ENCODE results near the gene ARHGAP12. TPM values are rescaled to one million over a fixed set of nuclear protein-coding genes. Genes with fewer than 3 reads are reported as not detected.
A peak's percentile ranks its signal among the peaks of the same experiment; 100 is the strongest.

The ARHGAP12 gene
- total RNA-seq, 1 donor from 2014 or later, result 29.8 TPM

DNA sequence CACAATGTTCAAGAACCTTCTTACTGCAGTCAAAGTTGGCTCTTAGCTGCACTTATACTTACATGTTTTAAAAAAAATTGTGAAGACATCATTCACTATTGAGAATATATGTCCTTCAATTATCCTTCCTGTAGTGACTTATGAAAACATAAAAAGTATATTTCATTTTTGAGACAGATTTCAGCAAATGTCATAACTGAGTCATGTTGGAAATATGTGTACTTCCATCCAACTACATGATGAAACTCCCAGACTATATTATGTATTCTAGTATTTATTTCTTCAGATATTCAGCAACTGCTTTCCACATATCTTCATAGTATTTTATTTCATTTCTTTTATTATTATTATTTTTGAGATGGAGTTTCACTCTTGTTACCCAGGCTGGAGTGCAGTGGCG lies 160.2 kb downstream of the ARHGAP12 start:
- no peaks in the 10 kb centered on the region for H3K36me3 ChIP-seq
- ATAC-seq (no peak), DNase-seq (no peak)
- H3K4me1 ChIP-seq, result no peaks in the 10 kb centered on the region
- TF ChIP-seq, protein P1, sequence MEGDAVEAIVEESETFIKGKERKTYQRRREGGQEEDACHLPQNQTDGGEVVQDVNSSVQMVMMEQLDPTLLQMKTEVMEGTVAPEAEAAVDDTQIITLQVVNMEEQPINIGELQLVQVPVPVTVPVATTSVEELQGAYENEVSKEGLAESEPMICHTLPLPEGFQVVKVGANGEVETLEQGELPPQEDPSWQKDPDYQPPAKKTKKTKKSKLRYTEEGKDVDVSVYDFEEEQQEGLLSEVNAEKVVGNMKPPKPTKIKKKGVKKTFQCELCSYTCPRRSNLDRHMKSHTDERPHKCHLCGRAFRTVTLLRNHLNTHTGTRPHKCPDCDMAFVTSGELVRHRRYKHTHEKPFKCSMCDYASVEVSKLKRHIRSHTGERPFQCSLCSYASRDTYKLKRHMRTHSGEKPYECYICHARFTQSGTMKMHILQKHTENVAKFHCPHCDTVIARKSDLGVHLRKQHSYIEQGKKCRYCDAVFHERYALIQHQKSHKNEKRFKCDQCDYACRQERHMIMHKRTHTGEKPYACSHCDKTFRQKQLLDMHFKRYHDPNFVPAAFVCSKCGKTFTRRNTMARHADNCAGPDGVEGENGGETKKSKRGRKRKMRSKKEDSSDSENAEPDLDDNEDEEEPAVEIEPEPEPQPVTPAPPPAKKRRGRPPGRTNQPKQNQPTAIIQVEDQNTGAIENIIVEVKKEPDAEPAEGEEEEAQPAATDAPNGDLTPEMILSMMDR (IDR thresholded peaks at IDR 0.05), result no peak
- no peak overlapping the region for H3K27ac ChIP-seq
- no peak overlapping the region for H3K4me3 ChIP-seq
- no peaks in the 10 kb centered on the region for H3K27me3 ChIP-seq (ENCODE audit: low read depth)
- no peaks in the 10 kb centered on the region for H3K9me3 ChIP-seq
- intact Hi-C loops (cut with DNase I), result no loop called here

DNA sequence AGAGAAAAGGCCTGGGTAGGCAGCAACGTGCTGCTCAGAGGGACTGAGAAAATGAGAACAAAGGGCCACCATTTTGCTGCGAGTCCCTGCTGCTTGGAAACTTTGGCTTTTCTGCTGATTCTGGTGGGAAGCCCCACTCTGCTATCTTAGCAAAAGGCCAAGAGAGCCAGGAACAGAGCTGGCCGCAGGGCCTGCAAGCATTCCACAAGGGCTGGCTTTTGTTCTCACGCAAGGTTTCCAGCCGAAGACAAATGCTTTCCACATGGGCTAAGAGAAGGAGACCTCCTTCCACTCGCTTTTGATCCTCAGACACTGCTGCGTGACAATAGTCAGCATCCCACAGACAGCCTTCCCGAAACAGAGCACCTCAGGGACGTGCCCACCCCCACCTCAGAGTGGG lies 163.1 kb downstream of the ARHGAP12 start:
- no peaks in the 10 kb centered on the region for H3K36me3 ChIP-seq
- TF ChIP-seq, protein P1 (IDR thresholded peaks at IDR 0.05), result no peak
- H3K27me3 ChIP-seq (ENCODE audit: low read depth), result no peaks in the 10 kb centered on the region
- H3K9me3 ChIP-seq, result no peaks in the 10 kb centered on the region
- H3K27ac ChIP-seq, result no peak overlapping the region
- DNase-seq (no peak), ATAC-seq (no peak)
- H3K4me1 ChIP-seq, result peaks cover 4% of the 10 kb centered on the region
- no peak overlapping the region for H3K4me3 ChIP-seq
- intact Hi-C loops (cut with DNase I), result no loop called here

DNA sequence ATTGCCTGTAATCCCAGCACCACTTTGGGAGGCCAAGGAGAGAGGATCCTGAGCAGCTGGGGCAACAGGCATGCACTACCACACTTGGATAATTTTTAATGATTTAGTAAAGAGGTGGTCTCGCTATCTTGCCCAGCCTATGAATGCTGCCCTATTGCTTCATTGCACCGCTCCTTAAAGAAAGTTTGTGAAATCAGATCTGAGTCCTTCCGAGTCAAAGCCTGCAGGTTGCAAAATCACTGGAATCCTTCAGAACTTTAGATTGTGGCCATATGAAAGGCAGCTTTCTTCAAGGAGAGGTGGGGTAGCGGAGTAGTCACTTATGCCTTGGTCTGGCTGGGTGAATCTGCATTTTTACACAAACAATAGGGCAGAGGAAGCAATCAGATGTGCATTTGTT lies 166.3 kb downstream of the ARHGAP12 start:
- no peaks in the 10 kb centered on the region for H3K9me3 ChIP-seq
- ATAC-seq, result no peak

DNA sequence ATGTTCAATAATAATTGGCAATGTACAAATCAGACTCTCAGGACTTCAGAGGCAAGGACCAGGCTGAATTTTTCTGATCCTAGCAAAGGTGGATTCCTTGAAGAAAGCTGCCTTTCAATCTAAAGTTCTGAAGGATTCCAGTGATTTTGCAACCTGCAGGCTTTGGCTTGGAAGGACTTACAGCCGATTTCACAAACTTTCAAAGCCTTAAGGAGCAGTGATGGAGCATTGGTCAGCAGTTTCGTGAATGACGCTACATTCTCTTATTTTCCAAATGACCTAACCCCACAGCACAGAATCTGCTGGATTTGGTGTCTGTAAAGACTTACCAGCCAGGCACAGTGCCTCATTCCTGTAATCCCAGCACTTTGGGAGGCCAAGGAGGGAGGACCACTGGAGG lies 167.5 kb downstream of the ARHGAP12 start:
- no peak for ATAC-seq
- H3K36me3 ChIP-seq, result no peaks in the 10 kb centered on the region
- no peak for DNase-seq
- H3K4me1 ChIP-seq, result peaks cover 13% of the 10 kb centered on the region
- intact Hi-C loops (cut with DNase I), result no loop called here
- H3K4me3 ChIP-seq, result no peak overlapping the region
- H3K27me3 ChIP-seq (ENCODE audit: low read depth), result no peaks in the 10 kb centered on the region
- TF ChIP-seq, protein P1 (IDR thresholded peaks at IDR 0.05), result no peak
- H3K9me3 ChIP-seq, result no peaks in the 10 kb centered on the region
- H3K27ac ChIP-seq, result peak overlapping the region; percentile 97

More for the DNA sequence above, 166.3 kb downstream of the ARHGAP12 start:
- H3K27ac ChIP-seq, result no peak overlapping the region
- no peaks in the 10 kb centered on the region for H3K36me3 ChIP-seq
- intact Hi-C loops (cut with DNase I), result no loop called here
- DNase-seq, result no peak
- H3K4me3 ChIP-seq, result no peak overlapping the region
- TF ChIP-seq, protein P1 (IDR thresholded peaks at IDR 0.05), result no peak
- H3K27me3 ChIP-seq (ENCODE audit: low read depth), result no peaks in the 10 kb centered on the region
- H3K4me1 ChIP-seq, result peaks cover 13% of the 10 kb centered on the region

DNA sequence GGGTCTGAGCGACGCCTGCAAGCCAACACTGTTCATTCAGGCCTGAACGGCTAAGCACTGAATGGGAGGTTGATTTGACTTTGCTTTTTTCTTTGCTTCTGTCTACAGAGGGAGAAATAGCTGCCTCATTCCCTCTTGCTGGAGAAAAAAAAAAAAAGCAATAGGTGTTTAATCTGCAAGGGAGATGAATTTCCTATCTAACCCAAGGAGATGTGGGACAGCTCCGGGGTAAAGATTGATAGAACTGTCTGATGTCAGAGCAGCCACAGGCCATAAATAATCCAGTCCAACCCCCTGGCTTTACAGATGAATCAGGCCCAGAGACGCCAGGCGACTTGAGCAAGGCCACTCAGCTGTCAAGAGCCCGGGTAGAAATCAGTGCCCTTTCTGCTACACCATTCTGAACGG lies 168.0 kb downstream of the ARHGAP12 start:
- Histone ChIP-seq H3K4me1 (peaks cover 13% of the 10 kb centered on the region), H3K9me3 (no peaks in the 10 kb centered on the region), H3K4me3 (peak overlapping the region; percentile 81), H3K27ac (peak overlapping the region; percentile 97), H3K27me3 (ENCODE audit: low read depth) (no peaks in the 10 kb centered on the region), H3K36me3 (no peaks in the 10 kb centered on the region)
- DNase-seq, result no peak
- no peak for ATAC-seq
- TF ChIP-seq, protein P1 (IDR thresholded peaks at IDR 0.05), result no peak
- intact Hi-C loops (cut with DNase I), result no loop called here
